ENCODE data around the gene DPEP1.

Gene DPEP1

GRCh38 chr16:89615176-89615575, 1.7 kb downstream of the DPEP1 start:
- POLR2A ChIA-PET, result interaction anchor here (1.2 to 1.4 kb wide), 2 partner anchors 50 to 367 kb away, joined by 3 to 4 read pairs; no protein-coding TSS in a partner anchor

GRCh38 chr16:89615596-89616090, 2.2 kb downstream of the DPEP1 start:
- TF ChIP-seq SP1 (IDR thresholded peaks at IDR 0.05) (no peak), FOXA1 (IDR thresholded peaks at IDR 0.05) (no peak), LEF1 (IDR thresholded peaks at IDR 0.05; ENCODE audit: borderline replicate concordance) (no peak), PKNOX1 (IDR thresholded peaks at IDR 0.05) (no peak), FOXK2 (IDR thresholded peaks at IDR 0.05) (no peak), BHLHE40 (IDR thresholded peaks at IDR 0.05; ENCODE audit: borderline replicate concordance) (no peak), NFRKB (IDR thresholded peaks at IDR 0.05) (no peak), ARNT (IDR thresholded peaks at IDR 0.05) (no peak), ELF4 (IDR thresholded peaks at IDR 0.05) (no peak)
- CTCF ChIA-PET, result interaction anchor here (0.6 to 2.1 kb wide), 6 partner anchors 8 to 55 kb away, joined by 3 to 8 read pairs (median 3); no protein-coding TSS in a partner anchor
- peak; percentile 70 for DNase-seq (ENCODE audit: extremely low spot score)
- POLR2A ChIA-PET, result interaction anchor here (1.2 to 1.4 kb wide), 2 partner anchors 50 to 368 kb away, joined by 3 to 4 read pairs; no protein-coding TSS in a partner anchor

More at GRCh38 chr16:89615176-89615575, 1.7 kb downstream of the DPEP1 start:
- no peak for TF ChIP-seq L3MBTL2 (conservative IDR thresholded peaks at IDR 0.05)
- no peak for TF ChIP-seq SP1 (IDR thresholded peaks at IDR 0.05)
- no peak for TF ChIP-seq ZNF384 (IDR thresholded peaks at IDR 0.05)
- no peak for DNase-seq (ENCODE audit: extremely low spot score)
- CTCF ChIA-PET, result interaction anchor here (0.7 to 2.1 kb wide), 4 partner anchors 13 to 55 kb away, joined by 3 to 8 read pairs (median 6); no protein-coding TSS in a partner anchor

- POLR2A ChIA-PET, result no interaction called here
- TF ChIP-seq NFRKB (IDR thresholded peaks at IDR 0.05), result no peak
- TF ChIP-seq ELF4 (IDR thresholded peaks at IDR 0.05), result no peak
- no peak for TF ChIP-seq CTBP1 (IDR thresholded peaks at IDR 0.05; ENCODE audit: borderline replicate concordance)
- no peak for TF ChIP-seq LEF1 (IDR thresholded peaks at IDR 0.05; ENCODE audit: borderline replicate concordance)
- no peak for TF ChIP-seq TARDBP (IDR thresholded peaks at IDR 0.05)
- no peak for TF ChIP-seq PKNOX1 (IDR thresholded peaks at IDR 0.05)
- TF ChIP-seq HDGF (IDR thresholded peaks at IDR 0.05; ENCODE audit: borderline replicate concordance), result no peak
- TF ChIP-seq BHLHE40 (IDR thresholded peaks at IDR 0.05; ENCODE audit: borderline replicate concordance), result no peak
- DNase-seq (ENCODE audit: extremely low spot score), result no peak
- CTCF ChIA-PET, result no interaction called here
Observed at GRCh38 chr16:89616623-89617022, 3.2 kb downstream of the DPEP1 start.

GRCh38 chr16:89617036-89617435, 3.6 kb downstream of the DPEP1 start:
- no peak for DNase-seq (ENCODE audit: extremely low spot score)
- no peak for TF ChIP-seq TARDBP (IDR thresholded peaks at IDR 0.05)
- no peak for TF ChIP-seq HDGF (IDR thresholded peaks at IDR 0.05; ENCODE audit: borderline replicate concordance)
- TF ChIP-seq FOXK2 (IDR thresholded peaks at IDR 0.05), result no peak
- no peak for TF ChIP-seq SUZ12 (IDR thresholded peaks at IDR 0.05)
- no peak for TF ChIP-seq FOXM1 (IDR thresholded peaks at IDR 0.05; ENCODE audit: borderline replicate concordance)
- TF ChIP-seq ZNF384 (IDR thresholded peaks at IDR 0.05), result no peak
- TF ChIP-seq PKNOX1 (IDR thresholded peaks at IDR 0.05), result no peak
- no peak for TF ChIP-seq ARNT (IDR thresholded peaks at IDR 0.05)
- TF ChIP-seq NFRKB (IDR thresholded peaks at IDR 0.05), result no peak
- TF ChIP-seq SP1 (IDR thresholded peaks at IDR 0.05), result no peak
- no peak for TF ChIP-seq ELF4 (IDR thresholded peaks at IDR 0.05)
- ChIA-PET CTCF (no interaction called here), POLR2A (no interaction called here)

GRCh38 chr16:89618109-89618998, 4.9 kb downstream of the DPEP1 start:
- TF ChIP-seq TARDBP (IDR thresholded peaks at IDR 0.05), result no peak
- TF ChIP-seq HDGF (IDR thresholded peaks at IDR 0.05; ENCODE audit: borderline replicate concordance), result no peak
- no peak for TF ChIP-seq FOXM1 (IDR thresholded peaks at IDR 0.05; ENCODE audit: borderline replicate concordance)
- TF ChIP-seq NFRKB (IDR thresholded peaks at IDR 0.05), result no peak
- no peak for TF ChIP-seq ZNF384 (IDR thresholded peaks at IDR 0.05)
- no peak for TF ChIP-seq BHLHE40 (IDR thresholded peaks at IDR 0.05; ENCODE audit: borderline replicate concordance)
- TF ChIP-seq SP1 (IDR thresholded peaks at IDR 0.05), result no peak
- TF ChIP-seq PKNOX1 (IDR thresholded peaks at IDR 0.05), result no peak
- TF ChIP-seq L3MBTL2 (conservative IDR thresholded peaks at IDR 0.05), result no peak
- no peak for TF ChIP-seq FOXK2 (IDR thresholded peaks at IDR 0.05)
- TF ChIP-seq SUZ12 (IDR thresholded peaks at IDR 0.05), result no peak
- no peak for TF ChIP-seq CTBP1 (IDR thresholded peaks at IDR 0.05; ENCODE audit: borderline replicate concordance)
- TF ChIP-seq LEF1 (IDR thresholded peaks at IDR 0.05; ENCODE audit: borderline replicate concordance), result no peak
- CTCF ChIA-PET, result interaction anchor here (0.9 kb wide), 1 partner anchor 35 kb away, joined by 3 read pairs; no protein-coding TSS in a partner anchor
- DNase-seq (ENCODE audit: extremely low spot score), result no peak
- POLR2A ChIA-PET, result no interaction called here
